Activated T-helper 2 cell treated with anti-CD3 and anti-CD28 coated beads, Interferon-gamma antibody, Interleukin-2, Interleukin-4, amounts not matched to agents 10 μg/mL and 5 μg/mL and 100 μg/mL, durations not matched to agents 14 hours and 24 hours and 36 hours (primary cell): ENCODE data around the gene PNPO. TPM values are rescaled to one million over a fixed set of nuclear protein-coding genes. Genes with fewer than 3 reads are reported as not detected.
"Not testable (repeated sequence)": the region's sequence is repeated elsewhere in the genome, so short reads cannot be mapped to it uniquely, and the experiment has no call there.

Source experiments
- DNase-seq: peaks from one replicate; pipeline ENCODE4 v3.0.0; 2021; ENCODE audit warnings: low spot score
- H3K27ac Mint-ChIP-seq: one replicate; pipeline ENCODE4 v1.8.0; 2021; ENCODE audit warnings: mixed read lengths
- H3K27me3 Mint-ChIP-seq: one replicate; pipeline ENCODE4 v1.8.0; 2021; ENCODE audit warnings: low read depth, mixed read lengths
- H3K36me3 Mint-ChIP-seq: one replicate; pipeline ENCODE4 v1.8.0; 2021; ENCODE audit warnings: low read depth, mixed read lengths
- H3K4me1 Mint-ChIP-seq: one replicate; pipeline ENCODE4 v1.8.0; 2021; ENCODE audit warnings: low read depth, mixed read lengths
- H3K4me3 Mint-ChIP-seq: one replicate; pipeline ENCODE4 v1.8.0; 2021; ENCODE audit warnings: low read depth, mild to moderate bottlenecking, moderate library complexity, mixed read lengths
- H3K9me3 Mint-ChIP-seq: one replicate; pipeline ENCODE4 v1.8.0; 2021; ENCODE audit warnings: mixed read lengths
- intact Hi-C: fragments of 100-400 bp; cut with micrococcal nuclease; formaldehyde crosslinking; loops from one replicate; pipeline ENCODE4 v1.15.1; 2023
- total RNA-seq: library from RNA; stranded (reverse); gene quantifications from 2 replicates; pipeline ENCODE4 v1.2.3, GENCODE V29; 2022

Gene PNPO
- total RNA-seq, 1 donor from 2014 or later, result 41.0 TPM

- Mint-ChIP-seq H3K36me3 (peaks cover 57% of the 10 kb centered on the region), H3K27me3 (no peaks in the 10 kb centered on the region), H3K4me1 (peaks cover 3% of the 10 kb centered on the region), H3K9me3 (no peaks in the 10 kb centered on the region), H3K4me3 (no peak overlapping the region), H3K27ac (no peak overlapping the region)
- no peak for DNase-seq
- intact Hi-C loops, result no loop called here
These were observed 15.7 kb upstream of the PNPO start for GRCh38 chr17:47925678-47925988.

DNA sequence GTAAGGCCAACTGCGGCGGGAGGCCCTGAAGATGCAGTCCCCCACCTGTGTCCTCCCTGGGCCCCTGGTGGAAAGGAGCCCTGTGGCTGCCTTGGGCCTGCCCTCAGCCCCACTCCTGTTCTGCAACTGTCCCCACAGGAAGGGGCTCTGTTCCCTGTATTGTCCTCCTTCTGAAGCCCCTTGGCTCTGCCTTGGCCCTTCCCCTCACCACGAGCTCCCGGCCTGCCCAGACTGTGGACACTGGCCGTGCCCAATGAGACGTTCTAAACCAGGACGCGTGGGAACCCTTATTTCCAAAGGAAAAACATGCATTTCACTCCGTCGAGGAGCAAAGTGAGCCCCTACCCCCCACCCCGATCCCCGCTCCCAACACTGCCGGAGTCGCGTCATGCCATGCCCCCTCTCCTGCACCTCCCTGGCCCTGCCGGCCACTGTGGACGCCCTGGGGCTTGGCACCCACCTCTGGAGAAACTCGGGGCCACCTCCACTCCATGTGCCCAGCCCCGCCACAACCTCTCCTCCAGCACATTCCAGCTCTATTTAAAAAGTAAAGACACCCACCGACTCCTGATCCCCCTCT lies 13.5 kb upstream of the PNPO start:
- Mint-ChIP-seq H3K27me3 (no peaks in the 10 kb centered on the region), H3K36me3 (peaks cover 46% of the 10 kb centered on the region), H3K27ac (no peak overlapping the region), H3K4me1 (peaks cover 3% of the 10 kb centered on the region), H3K4me3 (no peak overlapping the region), H3K9me3 (no peaks in the 10 kb centered on the region)
- intact Hi-C loops, result no loop called here
- DNase-seq, result no peak

DNA sequence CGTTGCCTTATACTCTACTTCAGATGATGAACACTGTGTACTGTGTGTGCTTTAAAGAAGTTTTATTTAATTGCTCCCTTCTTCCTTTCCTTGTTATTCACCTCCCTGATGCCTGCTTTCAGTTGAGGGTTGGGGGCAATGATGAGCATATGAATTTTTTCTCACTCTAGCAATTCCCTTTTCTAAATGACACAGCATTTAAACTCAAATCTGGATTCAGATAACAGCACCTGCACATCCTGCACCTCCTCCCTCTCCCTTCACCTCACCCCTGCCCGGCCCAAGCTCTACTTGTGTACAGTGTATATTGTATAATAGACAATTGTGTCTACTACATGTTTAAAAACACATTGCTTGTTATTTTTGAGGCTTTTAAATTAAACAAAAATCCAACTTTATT lies 13.0 kb upstream of the PNPO start:
- H3K36me3 Mint-ChIP-seq, result peaks cover 41% of the 10 kb centered on the region

GRCh38 chr17:47929218-47930000 lies 12.0 kb upstream of the PNPO start:
- peaks cover 33% of the 10 kb centered on the region for H3K36me3 Mint-ChIP-seq
- peaks cover 3% of the 10 kb centered on the region for H3K4me1 Mint-ChIP-seq
- H3K9me3 Mint-ChIP-seq, result no peaks in the 10 kb centered on the region
- intact Hi-C loops, result no loop called here
- H3K4me3 Mint-ChIP-seq, result no peak overlapping the region
- H3K27me3 Mint-ChIP-seq, result no peaks in the 10 kb centered on the region
- H3K27ac Mint-ChIP-seq, result no peak overlapping the region
- no peak for DNase-seq

More for the DNA sequence above, 13.0 kb upstream of the PNPO start:
- H3K27me3 Mint-ChIP-seq, result no peaks in the 10 kb centered on the region
- intact Hi-C loops, result no loop called here
- peaks cover 3% of the 10 kb centered on the region for H3K4me1 Mint-ChIP-seq
- no peak for DNase-seq
- H3K27ac Mint-ChIP-seq, result no peak overlapping the region
- no peak overlapping the region for H3K4me3 Mint-ChIP-seq
- no peaks in the 10 kb centered on the region for H3K9me3 Mint-ChIP-seq

- no peaks in the 10 kb centered on the region for H3K9me3 Mint-ChIP-seq
- H3K4me1 Mint-ChIP-seq, result peaks cover 3% of the 10 kb centered on the region
- peaks cover 16% of the 10 kb centered on the region for H3K36me3 Mint-ChIP-seq
- intact Hi-C loops, result no loop called here
- no peak for DNase-seq
- H3K27ac Mint-ChIP-seq, result no peak overlapping the region
- H3K27me3 Mint-ChIP-seq, result no peaks in the 10 kb centered on the region
- no peak overlapping the region for H3K4me3 Mint-ChIP-seq
These were observed 9.5 kb upstream of the PNPO start for GRCh38 chr17:47931848-47932247.

DNA sequence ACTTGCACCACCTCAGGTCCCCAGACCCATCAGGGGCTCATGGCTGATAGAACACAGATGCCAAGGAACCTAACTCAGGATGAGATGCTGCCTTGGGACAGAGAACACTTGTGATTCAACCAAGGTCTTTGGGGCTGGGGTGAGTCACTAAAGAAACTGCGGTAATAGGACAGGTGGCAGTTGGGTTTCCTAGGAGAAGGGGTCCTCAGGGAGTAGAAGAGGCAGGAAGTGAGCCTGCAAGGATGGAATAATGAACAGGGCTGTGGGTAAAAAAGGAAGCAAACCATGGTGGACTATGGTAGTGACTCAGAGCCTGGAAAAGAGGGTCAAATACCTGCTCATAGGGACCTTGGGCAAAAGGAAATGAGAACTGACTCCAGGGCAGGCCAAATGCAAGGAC lies 6.5 kb upstream of the PNPO start:
- Mint-ChIP-seq H3K9me3 (no peaks in the 10 kb centered on the region), H3K27ac (no peak overlapping the region), H3K4me1 (peaks cover 5% of the 10 kb centered on the region), H3K36me3 (no peaks in the 10 kb centered on the region), H3K27me3 (no peaks in the 10 kb centered on the region), H3K4me3 (no peak overlapping the region)
- intact Hi-C loops, result no loop called here
- DNase-seq, result no peak

GRCh38 chr17:47935468-47935867 lies 5.9 kb upstream of the PNPO start:
- H3K27ac Mint-ChIP-seq, H3K4me3 Mint-ChIP-seq, intact Hi-C loops, H3K4me1 Mint-ChIP-seq, H3K9me3 Mint-ChIP-seq, H3K27me3 Mint-ChIP-seq, H3K36me3 Mint-ChIP-seq, DNase-seq: not testable (repeated sequence)

DNA sequence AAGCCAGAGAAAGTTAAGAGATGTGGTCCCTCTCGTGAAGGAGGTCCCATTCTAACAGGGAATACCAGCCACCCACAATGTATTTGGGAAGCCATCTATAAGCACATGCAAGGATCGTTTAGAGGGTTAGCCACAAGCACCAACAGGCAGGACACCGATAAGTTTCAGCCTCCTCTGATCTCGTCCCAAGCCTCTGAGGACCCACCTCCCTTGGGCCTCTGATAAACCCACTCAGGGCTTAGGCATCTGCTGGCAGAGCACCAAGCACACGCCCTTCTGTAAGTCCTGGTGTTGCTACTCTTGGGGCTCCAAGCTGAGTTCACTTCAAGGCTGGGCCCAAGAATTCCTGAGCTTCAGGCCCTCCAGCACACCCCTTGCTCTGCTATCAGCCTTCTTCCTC lies 5.4 kb upstream of the PNPO start:
- Mint-ChIP-seq H3K4me1 (peaks cover 8% of the 10 kb centered on the region), H3K27me3 (no peaks in the 10 kb centered on the region), H3K4me3 (no peak overlapping the region), H3K36me3 (peaks cover 1% of the 10 kb centered on the region), H3K27ac (no peak overlapping the region), H3K9me3 (peaks cover 2% of the 10 kb centered on the region)
- no peak for DNase-seq
- intact Hi-C loops, result no loop called here

- intact Hi-C loops, result no loop called here
- Mint-ChIP-seq H3K27me3 (no peaks in the 10 kb centered on the region), H3K9me3 (peaks cover 4% of the 10 kb centered on the region), H3K36me3 (peaks cover 4% of the 10 kb centered on the region), H3K4me3 (no peak overlapping the region), H3K4me1 (peaks cover 18% of the 10 kb centered on the region), H3K27ac (no peak overlapping the region)
- no peak for DNase-seq
These were observed 3.4 kb upstream of the PNPO start for GRCh38 chr17:47937941-47938340.

GRCh38 chr17:47942096-47942510 lies 732 bp downstream of the PNPO start:
- Mint-ChIP-seq H3K27ac (peak overlapping the region; percentile 90), H3K36me3 (peaks cover 23% of the 10 kb centered on the region), H3K9me3 (peaks cover 4% of the 10 kb centered on the region), H3K4me1 (peaks cover 41% of the 10 kb centered on the region), H3K4me3 (peak overlapping the region; percentile 82), H3K27me3 (no peaks in the 10 kb centered on the region)
- no peak for DNase-seq
- intact Hi-C loops, result no loop called here

DNA sequence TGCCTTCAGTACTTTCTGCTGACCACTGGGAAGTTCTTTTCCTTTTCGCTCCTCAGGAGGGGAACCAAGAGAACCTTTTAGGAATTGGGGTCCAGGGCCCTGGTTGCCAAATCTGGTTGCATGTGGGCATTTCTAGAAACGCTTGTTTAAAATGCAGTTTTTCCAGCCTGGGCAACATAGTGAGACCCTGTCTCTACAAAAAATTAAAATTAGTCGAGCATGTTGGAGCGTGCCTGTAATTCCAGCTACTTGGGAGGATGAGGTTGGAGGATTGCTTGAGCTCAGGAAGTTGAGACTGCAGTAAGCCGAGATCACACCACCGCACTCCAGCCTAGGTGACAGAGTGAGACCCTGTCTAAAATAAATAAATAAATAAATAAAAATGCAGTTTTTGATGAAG lies 1.2 kb downstream of the PNPO start:
- H3K27ac Mint-ChIP-seq, result peak overlapping the region; percentile 90
- no peak for DNase-seq
- H3K4me1 Mint-ChIP-seq, result peaks cover 43% of the 10 kb centered on the region
- peaks cover 4% of the 10 kb centered on the region for H3K9me3 Mint-ChIP-seq
- no peaks in the 10 kb centered on the region for H3K27me3 Mint-ChIP-seq
- peaks cover 25% of the 10 kb centered on the region for H3K36me3 Mint-ChIP-seq
- peak overlapping the region; percentile 82 for H3K4me3 Mint-ChIP-seq
- intact Hi-C loops, result no loop called here

DNA sequence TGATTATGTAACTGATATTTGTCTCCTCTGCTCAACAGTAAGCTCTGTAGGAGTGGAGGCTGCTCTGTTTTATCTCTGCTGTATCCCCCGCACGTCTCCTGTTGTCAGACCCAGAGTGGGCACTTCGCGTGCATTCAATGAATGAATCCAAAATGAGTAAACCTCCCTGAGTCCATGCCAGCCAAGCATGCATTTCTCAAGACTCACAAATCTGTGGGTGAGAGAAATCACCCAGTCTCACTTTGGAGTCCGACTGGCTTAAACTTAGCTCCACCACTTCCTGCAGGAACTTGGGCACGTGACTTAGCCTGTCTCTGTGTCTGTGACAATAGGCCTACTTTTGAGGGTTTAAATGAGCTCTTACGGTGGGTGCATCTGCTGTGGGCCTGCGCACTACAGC lies 3.7 kb downstream of the PNPO start:
- Mint-ChIP-seq H3K4me3 (no peak overlapping the region), H3K9me3 (peaks cover 4% of the 10 kb centered on the region), H3K27ac (peak overlapping the region; percentile 69), H3K36me3 (peaks cover 39% of the 10 kb centered on the region), H3K27me3 (no peaks in the 10 kb centered on the region), H3K4me1 (peaks cover 49% of the 10 kb centered on the region)
- DNase-seq, result no peak
- intact Hi-C loops, result no loop called here

GRCh38 chr17:47945529-47946508 lies 4.4 kb downstream of the PNPO start:
- peak overlapping the region; percentile 69 for H3K27ac Mint-ChIP-seq
- DNase-seq, result no peak
- H3K36me3 Mint-ChIP-seq, result peaks cover 39% of the 10 kb centered on the region
- no peaks in the 10 kb centered on the region for H3K27me3 Mint-ChIP-seq
- H3K4me1 Mint-ChIP-seq, result peaks cover 49% of the 10 kb centered on the region
- H3K9me3 Mint-ChIP-seq, result peaks cover 4% of the 10 kb centered on the region
- no peak overlapping the region for H3K4me3 Mint-ChIP-seq
- intact Hi-C loops, result no loop called here
